ENCODE measurements around the gene EMX2. TPM values are rescaled to one million over a fixed set of nuclear protein-coding genes. Genes with fewer than 3 reads are reported as not detected.

Gene EMX2
- total RNA-seq, 1 donor from 2014 or later, result not detected

DNA sequence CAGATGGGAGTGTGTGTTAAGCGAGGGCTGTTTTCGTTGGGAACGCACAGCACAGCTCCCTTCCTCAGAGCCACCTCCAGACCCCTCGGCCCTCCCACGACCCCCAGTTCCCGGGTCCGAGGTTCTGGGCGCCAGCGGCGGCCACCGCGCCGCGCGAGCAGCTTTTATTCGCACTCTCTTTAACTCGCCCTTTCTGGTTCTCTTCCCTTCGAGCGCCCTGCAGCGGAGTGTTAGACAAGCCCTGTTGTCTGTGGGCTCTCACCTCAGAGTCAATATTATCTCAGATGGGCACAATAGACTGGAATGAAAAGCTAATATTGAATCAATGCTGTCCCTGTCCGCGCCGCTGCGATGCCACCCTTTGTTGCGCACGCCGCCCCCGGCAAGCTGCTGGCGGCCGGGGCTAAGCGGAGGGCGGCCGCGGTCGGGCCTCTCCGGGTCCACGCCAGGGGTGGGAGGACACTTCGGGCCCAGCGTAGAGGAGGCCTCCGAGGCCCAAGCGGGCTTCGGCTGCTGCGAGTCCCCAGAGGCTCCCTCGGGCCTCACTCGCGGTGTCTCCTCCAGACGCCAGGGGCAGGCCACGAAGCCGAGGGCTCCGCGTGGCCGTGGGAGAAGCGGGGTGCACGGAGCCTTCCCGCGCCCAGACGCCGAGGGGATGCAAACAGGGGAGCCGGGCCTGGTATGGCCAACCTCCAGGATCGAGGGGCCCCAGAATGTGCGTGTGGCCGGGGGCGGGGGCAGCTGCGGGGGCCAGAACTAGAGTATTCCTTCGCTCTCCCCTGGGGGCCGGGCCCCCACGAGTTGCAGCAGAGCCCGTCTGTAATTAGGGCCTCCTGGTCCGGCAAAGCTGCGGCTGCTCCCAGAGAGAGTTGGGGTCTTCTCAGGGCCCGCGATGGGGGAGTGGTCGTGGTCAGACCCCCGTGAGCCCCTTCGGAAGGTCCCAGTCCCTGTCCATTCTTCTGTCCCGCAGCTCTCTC, 7.9 kb upstream of the EMX2 start:
- Mint-ChIP-seq H3K4me3 (ENCODE audit: low read depth) (no peak overlapping the region), H3K27me3 (ENCODE audit: low read depth) (peaks cover 76% of the 10 kb centered on the region), H3K27ac (no peak overlapping the region), H3K36me3 (ENCODE audit: low read depth) (no peaks in the 10 kb centered on the region), H3K9me3 (no peaks in the 10 kb centered on the region), H3K4me1 (ENCODE audit: low read depth) (no peaks in the 10 kb centered on the region)
- intact Hi-C loops (cut with micrococcal nuclease), result loop anchor here (2.0 kb wide), 2 partner anchors 16 to 370 kb away; no protein-coding TSS in a partner anchor
- DNase-seq (ENCODE audit: low spot score), result no peak

DNA sequence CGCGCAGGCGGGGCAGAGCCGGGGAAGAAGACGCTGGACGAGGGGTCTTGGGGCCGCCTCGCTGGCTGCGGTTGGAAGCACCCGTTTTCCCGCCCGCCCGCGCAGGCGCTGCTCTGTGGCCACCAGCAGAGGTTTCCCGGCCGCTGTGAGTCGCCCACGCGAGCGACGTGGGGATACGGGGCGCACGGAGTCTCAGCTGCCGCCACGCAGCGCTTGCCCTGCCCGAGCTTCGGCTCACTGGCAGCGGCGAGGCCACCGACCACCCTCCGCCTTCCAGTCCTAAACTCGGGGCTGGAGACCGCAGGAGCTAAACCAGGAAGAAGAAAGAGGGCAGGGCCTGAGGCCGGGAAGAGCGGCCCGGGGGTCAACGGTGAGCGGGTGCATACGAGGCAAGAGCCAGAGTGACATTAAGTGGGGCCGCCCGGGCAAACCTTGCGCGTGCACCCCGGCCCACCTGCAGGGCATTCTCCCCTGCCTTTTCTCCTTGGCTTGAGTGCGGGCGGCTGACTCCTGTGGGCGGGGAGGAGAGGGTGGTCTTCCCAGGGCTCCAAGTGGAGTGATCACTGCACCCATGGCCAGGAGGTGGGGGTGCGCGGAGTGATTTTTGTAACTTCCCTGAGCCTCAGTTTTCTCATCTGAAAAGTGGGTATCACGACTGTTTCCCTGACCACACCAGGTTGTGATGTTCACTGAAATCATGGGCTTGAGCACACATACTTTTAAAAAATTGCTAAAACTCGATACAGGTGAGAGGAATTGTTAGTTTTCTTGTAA, 7.1 kb upstream of the EMX2 start:
- H3K36me3 Mint-ChIP-seq (ENCODE audit: low read depth), result no peaks in the 10 kb centered on the region
- H3K27ac Mint-ChIP-seq, result no peak overlapping the region
- no peak for DNase-seq (ENCODE audit: low spot score)
- no peak overlapping the region for H3K4me3 Mint-ChIP-seq (ENCODE audit: low read depth)
- H3K27me3 Mint-ChIP-seq (ENCODE audit: low read depth), result peaks cover 79% of the 10 kb centered on the region
- no peaks in the 10 kb centered on the region for H3K4me1 Mint-ChIP-seq (ENCODE audit: low read depth)
- H3K9me3 Mint-ChIP-seq, result no peaks in the 10 kb centered on the region
- intact Hi-C loops (cut with micrococcal nuclease), result loop anchor here (2.0 kb wide), 4 partner anchors 15 to 705 kb away; no protein-coding TSS in a partner anchor

DNA sequence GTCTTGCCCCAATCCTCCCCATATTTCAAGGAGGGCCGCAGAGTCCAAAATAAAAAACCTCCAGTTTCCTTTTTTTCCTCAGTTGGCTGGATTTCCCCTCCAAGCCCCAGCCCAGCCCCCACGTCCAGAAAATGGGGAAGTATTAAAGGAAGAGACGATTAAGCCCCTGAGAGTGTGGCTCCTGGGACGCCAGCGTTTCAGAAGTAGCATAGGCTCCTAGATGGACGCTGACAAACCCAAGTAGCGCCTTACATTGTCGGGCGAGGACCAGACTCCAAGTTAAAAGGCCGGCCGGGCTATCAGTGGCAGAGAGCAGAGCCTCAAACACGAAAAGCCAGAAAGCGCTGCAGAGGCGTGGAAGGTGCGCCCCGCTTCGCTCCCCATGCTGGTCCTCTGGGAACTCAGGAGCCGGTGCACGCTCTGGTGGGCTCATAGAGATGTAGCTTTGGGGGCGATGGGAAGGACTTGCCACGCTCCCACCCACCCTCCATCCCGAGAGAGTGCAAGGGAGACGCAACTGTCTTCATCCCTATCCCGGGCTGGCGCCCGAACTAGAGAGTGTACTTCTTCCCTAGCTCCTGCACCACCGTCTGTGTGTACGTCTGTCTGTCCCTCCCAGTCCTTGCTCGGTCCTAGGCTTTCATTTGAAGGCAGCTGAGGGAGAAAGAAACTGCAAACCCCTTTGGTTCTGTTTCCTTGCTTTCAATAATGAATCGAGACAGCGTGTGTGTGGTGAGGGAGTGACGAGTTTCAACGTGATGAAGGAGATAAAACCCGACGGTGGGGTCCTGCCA, 6.3 kb upstream of the EMX2 start:
- H3K27ac Mint-ChIP-seq, result no peak overlapping the region
- no peaks in the 10 kb centered on the region for H3K4me1 Mint-ChIP-seq (ENCODE audit: low read depth)
- no peaks in the 10 kb centered on the region for H3K9me3 Mint-ChIP-seq
- no peak for DNase-seq (ENCODE audit: low spot score)
- peaks cover 79% of the 10 kb centered on the region for H3K27me3 Mint-ChIP-seq (ENCODE audit: low read depth)
- intact Hi-C loops (cut with micrococcal nuclease), result loop anchor here (2.0 kb wide), 2 partner anchors 403 to 705 kb away; no protein-coding TSS in a partner anchor
- no peaks in the 10 kb centered on the region for H3K36me3 Mint-ChIP-seq (ENCODE audit: low read depth)
- no peak overlapping the region for H3K4me3 Mint-ChIP-seq (ENCODE audit: low read depth)

DNA sequence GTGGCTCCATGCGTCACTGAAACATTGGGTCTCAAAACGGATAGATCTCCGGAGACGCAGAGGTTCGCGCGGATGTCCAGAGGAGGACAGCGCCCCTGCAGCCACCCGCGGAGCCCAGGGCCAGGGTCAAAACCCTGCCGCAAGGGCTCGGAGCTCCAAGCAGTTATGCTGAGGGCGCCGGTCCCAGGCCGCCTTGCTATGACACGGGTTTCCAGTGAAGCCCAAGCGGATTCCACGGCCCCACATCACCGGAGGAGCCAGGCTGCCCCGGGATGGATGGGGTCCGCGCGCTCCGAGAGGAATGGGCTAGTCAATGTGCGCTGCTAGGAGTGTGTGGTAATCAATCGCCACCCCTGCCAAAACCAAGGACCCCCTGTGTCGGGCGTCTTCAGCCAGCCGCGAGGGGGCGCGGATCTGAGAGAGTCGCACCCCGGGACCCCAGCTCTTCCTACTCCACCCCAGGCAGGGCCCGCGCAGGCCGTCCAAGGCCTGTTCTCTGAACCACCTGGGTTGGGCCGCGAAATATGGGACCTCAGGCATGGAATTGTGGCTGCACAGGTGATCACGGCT, 5.6 kb upstream of the EMX2 start:
- Mint-ChIP-seq H3K4me1 (ENCODE audit: low read depth) (no peaks in the 10 kb centered on the region), H3K27me3 (ENCODE audit: low read depth) (peaks cover 77% of the 10 kb centered on the region), H3K36me3 (ENCODE audit: low read depth) (no peaks in the 10 kb centered on the region), H3K27ac (no peak overlapping the region), H3K9me3 (no peaks in the 10 kb centered on the region), H3K4me3 (ENCODE audit: low read depth) (no peak overlapping the region)
- DNase-seq (ENCODE audit: low spot score), result no peak
- intact Hi-C loops (cut with micrococcal nuclease), result loop anchor here (2.0 kb wide), 2 partner anchors 404 to 704 kb away; no protein-coding TSS in a partner anchor

DNA sequence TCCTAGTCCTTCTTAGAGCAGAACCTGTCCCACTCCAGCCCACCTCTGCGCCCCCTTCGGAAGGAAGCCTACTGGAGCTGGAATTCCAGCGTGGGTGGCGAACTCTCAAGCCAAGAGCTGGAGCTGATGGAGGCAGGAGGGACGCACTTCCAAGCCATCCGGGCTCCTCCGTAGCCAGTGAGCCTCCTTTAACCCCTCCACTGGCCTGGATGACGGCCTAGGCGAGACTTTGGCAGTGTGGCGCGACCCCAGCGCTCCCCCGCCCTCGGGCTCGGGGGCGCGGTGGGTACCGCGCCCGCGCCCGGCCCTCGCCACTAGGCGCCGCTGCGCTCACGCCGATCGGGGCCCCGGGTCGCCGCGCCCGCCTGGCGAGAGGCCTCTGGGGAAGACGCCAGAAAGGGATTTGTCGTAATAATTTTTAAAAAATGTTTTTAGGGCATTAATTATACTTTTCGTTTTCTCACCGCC, 5.1 kb upstream of the EMX2 start:
- intact Hi-C loops (cut with micrococcal nuclease), result loop anchor here (2.0 kb wide), 2 partner anchors 405 to 703 kb away; no protein-coding TSS in a partner anchor
- Mint-ChIP-seq H3K4me3 (ENCODE audit: low read depth) (no peak overlapping the region), H3K27ac (no peak overlapping the region), H3K4me1 (ENCODE audit: low read depth) (no peaks in the 10 kb centered on the region), H3K36me3 (ENCODE audit: low read depth) (no peaks in the 10 kb centered on the region), H3K27me3 (ENCODE audit: low read depth) (peaks cover 73% of the 10 kb centered on the region), H3K9me3 (no peaks in the 10 kb centered on the region)
- no peak for DNase-seq (ENCODE audit: low spot score)

DNA sequence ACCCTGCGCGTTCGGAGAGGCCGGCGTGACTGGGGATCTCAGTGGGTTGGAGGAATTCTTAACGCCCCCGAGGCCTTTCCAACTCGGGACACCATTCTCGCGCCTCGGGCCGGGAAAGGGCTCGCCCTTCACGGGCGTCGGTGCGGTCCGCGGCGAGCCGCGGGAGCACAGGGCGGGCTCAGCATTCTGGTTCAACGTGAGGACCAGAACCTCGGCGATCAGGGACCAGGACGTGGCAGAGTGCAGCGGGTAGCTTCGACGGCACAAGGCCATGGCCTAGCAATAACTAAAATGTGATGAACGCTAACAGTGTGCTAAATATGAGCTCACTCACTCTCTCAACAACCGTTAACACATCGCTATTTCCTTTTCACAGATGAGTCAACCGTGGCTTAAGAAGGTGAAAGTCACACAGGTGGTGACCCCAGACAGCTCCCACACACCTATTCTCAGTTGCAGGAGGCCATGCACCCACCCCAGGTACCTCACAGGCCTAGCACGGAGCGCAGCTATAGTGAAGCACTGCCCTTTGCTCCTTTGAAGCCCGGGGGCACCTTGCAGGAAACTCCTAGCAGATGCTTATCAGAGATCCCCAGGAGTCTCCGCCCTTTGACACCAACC, 4.5 kb upstream of the EMX2 start:
- intact Hi-C loops (cut with micrococcal nuclease), result loop anchor here (2.0 kb wide), 2 partner anchors 405 to 703 kb away; no protein-coding TSS in a partner anchor
- H3K27ac Mint-ChIP-seq, result no peak overlapping the region
- no peaks in the 10 kb centered on the region for H3K36me3 Mint-ChIP-seq (ENCODE audit: low read depth)
- H3K4me3 Mint-ChIP-seq (ENCODE audit: low read depth), result no peak overlapping the region
- H3K27me3 Mint-ChIP-seq (ENCODE audit: low read depth), result peaks cover 70% of the 10 kb centered on the region
- no peaks in the 10 kb centered on the region for H3K9me3 Mint-ChIP-seq
- no peaks in the 10 kb centered on the region for H3K4me1 Mint-ChIP-seq (ENCODE audit: low read depth)
- DNase-seq (ENCODE audit: low spot score), result no peak

DNA sequence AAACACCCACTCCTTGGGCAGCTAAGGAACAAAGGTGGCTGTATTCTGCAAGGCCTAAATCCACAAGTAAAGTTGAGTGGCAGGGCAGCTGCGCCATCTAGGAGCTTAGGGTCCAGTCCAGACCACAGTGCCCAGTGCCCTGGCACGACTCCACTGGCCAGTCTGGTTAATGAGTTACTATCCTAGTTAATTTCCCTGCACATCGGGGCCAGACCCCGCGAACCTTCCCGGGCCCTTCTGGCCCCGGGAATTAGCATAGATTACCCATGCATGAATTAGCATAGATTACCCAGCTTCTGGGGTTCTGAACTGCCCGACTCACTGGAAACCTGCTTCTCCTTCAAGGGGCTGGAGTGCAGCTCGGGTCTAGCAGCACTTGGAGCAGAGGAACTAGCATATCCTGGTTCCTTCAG, 3.2 kb upstream of the EMX2 start:
- Mint-ChIP-seq H3K4me3 (ENCODE audit: low read depth) (no peak overlapping the region), H3K36me3 (ENCODE audit: low read depth) (no peaks in the 10 kb centered on the region), H3K27me3 (ENCODE audit: low read depth) (peaks cover 67% of the 10 kb centered on the region), H3K4me1 (ENCODE audit: low read depth) (peaks cover 2% of the 10 kb centered on the region), H3K9me3 (no peaks in the 10 kb centered on the region), H3K27ac (no peak overlapping the region)
- intact Hi-C loops (cut with micrococcal nuclease), result no loop called here
- no peak for DNase-seq (ENCODE audit: low spot score)

DNA sequence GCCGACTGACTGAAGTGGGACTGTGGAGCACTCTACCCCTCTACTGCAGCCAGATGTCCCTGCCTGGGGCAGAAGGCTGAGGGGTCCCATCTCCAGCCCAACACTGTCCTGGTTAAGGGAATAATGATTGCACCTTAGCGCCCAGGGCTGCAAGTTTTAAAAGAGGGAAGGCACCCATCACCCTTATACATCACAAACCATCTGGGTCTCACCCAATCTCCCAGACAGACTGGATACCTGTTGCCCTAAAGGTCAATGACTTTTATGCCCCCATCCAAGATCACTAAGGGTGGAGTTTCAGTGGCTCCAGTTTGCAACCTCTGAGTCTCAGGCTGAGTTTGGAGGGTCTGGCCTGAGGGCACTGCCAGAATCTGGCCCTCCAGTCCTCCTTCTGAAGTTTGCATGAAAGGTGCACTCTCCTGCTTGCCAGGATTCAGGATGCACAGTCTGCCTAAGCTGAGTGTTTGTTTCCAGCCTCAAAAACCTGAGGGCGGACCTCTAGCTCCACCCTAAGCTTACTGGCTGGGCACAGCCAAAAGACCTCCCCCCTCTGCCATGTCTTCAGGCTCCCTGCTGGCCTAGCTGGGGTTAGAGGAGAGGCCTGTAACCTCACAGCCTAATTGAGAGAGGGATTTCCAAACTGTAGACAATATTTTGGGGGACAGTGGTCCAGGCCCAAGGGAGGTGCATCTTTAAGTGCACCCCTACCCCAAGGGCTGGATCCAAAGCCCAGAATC, 2.5 kb upstream of the EMX2 start:
- Mint-ChIP-seq H3K36me3 (ENCODE audit: low read depth) (no peaks in the 10 kb centered on the region), H3K4me1 (ENCODE audit: low read depth) (peaks cover 2% of the 10 kb centered on the region), H3K4me3 (ENCODE audit: low read depth) (no peak overlapping the region), H3K9me3 (no peaks in the 10 kb centered on the region), H3K27ac (no peak overlapping the region), H3K27me3 (ENCODE audit: low read depth) (peaks cover 73% of the 10 kb centered on the region)
- no peak for DNase-seq (ENCODE audit: low spot score)
- intact Hi-C loops (cut with micrococcal nuclease), result loop anchor here (10.0 kb wide), 1 partner anchor 695 kb away; the partner anchor contains the start of gene ENO4

DNA sequence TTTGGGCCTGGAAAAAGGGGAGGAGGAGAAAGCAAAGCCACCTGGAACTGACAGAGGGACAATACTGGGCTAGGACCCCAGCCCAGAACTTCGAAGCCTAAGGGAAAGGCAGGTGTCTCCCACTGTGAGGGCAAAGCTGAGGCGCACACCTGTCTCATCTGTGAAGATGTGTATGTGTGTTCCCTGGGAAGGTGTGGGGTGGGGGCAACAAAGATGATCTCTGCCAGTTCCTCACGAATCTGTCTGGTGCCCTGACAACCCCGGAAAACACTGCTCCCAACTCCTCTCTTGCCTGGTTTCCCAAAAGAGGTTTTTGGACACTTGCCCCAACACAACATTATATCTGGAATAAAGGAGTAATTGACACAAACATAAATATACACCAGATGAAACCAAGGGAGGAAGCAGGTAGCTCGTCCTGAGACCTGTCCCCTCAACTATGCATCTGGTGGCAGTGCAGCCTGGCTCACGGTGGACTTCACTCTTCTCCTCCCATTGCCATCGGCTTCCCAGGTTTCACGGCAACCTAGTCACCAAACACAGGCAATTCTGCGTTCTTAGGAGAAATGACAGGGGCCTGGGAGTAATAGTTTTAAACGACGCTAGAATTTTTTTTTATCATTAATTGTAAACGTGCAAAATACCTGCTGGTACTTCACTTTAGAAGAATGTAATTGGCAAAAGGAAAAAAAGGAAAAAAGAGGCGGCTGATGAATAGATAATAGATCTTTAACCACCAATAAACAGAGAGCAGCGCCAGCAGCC, 1.7 kb upstream of the EMX2 start:
- no peaks in the 10 kb centered on the region for H3K36me3 Mint-ChIP-seq (ENCODE audit: low read depth)
- no peak overlapping the region for H3K4me3 Mint-ChIP-seq (ENCODE audit: low read depth)
- peaks cover 2% of the 10 kb centered on the region for H3K4me1 Mint-ChIP-seq (ENCODE audit: low read depth)
- no peak for DNase-seq (ENCODE audit: low spot score)
- peaks cover 71% of the 10 kb centered on the region for H3K27me3 Mint-ChIP-seq (ENCODE audit: low read depth)
- H3K27ac Mint-ChIP-seq, result no peak overlapping the region
- H3K9me3 Mint-ChIP-seq, result no peaks in the 10 kb centered on the region
- intact Hi-C loops (cut with micrococcal nuclease), result loop anchor here (10.0 kb wide), 1 partner anchor 696 kb away; the partner anchor contains the start of gene ENO4

DNA sequence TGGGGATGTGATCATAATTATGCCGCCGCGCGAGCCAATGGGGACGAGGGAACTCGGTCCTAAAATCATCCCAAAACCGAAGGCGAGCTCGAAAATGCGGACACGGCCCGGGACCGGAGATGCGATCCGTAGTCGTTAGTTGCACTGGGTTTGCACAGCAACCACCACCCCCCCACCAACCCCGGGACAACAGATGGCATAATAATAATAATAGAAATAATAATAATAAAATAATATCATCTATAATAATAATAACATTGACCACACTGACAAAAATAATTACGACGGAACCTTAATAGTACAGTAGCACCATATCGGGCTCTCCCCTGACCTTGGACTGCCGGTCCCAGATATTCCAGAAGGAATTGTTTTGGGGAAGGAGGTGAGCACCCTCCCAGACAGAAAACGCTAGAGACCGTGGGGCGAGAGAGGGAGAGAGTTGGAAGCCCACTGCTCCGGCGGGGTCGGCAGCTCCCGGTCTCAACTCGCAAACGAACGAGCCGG, 1.1 kb upstream of the EMX2 start:
- H3K4me3 Mint-ChIP-seq (ENCODE audit: low read depth), result no peak overlapping the region
- intact Hi-C loops (cut with micrococcal nuclease), result loop anchor here (10.0 kb wide), 1 partner anchor 697 kb away; the partner anchor contains the start of gene ENO4
- no peak for DNase-seq (ENCODE audit: low spot score)
- H3K27me3 Mint-ChIP-seq (ENCODE audit: low read depth), result peaks cover 71% of the 10 kb centered on the region
- H3K27ac Mint-ChIP-seq, result peak overlapping the region; percentile 38
- peaks cover 2% of the 10 kb centered on the region for H3K4me1 Mint-ChIP-seq (ENCODE audit: low read depth)
- no peaks in the 10 kb centered on the region for H3K36me3 Mint-ChIP-seq (ENCODE audit: low read depth)
- no peaks in the 10 kb centered on the region for H3K9me3 Mint-ChIP-seq

All from activated T-helper 2 cell treated with anti-CD3 and anti-CD28 coated beads, Interferon-gamma antibody, Interleukin-2, Interleukin-4, amounts not matched to agents 10 μg/mL and 5 μg/mL and 100 μg/mL, durations not matched to agents 14 hours and 24 hours and 36 hours (primary cell).